ENCODE measurements around the gene INSIG1.

GRCh38 chr7:155308330-155309020 lies 10.8 kb downstream of the INSIG1 start:
- no peak for TF ChIP-seq CTCF (conservative IDR thresholded peaks at IDR 0.05; ENCODE audit: low read length)
- TF ChIP-seq EZH2phosphoT487 (IDR thresholded peaks at IDR 0.05; ENCODE audit: borderline replicate concordance), result no peak

Measured in Loucy (cell line).